DND-41 (cell line): Measurements from ENCODE around the gene USP7.

Experiments used
- ATAC-seq: fragments of 200-7000 bp; cut with Tn5 transposase; 3 replicates; pipeline ENCODE4 v1.9.1; 2021; ENCODE audit warnings: low read depth; ENCODE audit not compliant: insufficient read depth
- DNase-seq: peaks from one replicate; pipeline ENCODE4 v3.0.0-alpha.2; 2020
- H2AFZ ChIP-seq: 2 replicates; pipeline ENCODE4 v1.6.0; 2012; ENCODE audit warnings: low read depth, low read length
- H3K27ac ChIP-seq: 2 replicates; pipeline ENCODE4 v1.5.1; 2012; ENCODE audit warnings: low read length, inconsistent platforms
- H3K27me3 ChIP-seq: fragments of 200-600 bp; sonication (generic); 2 replicates; pipeline ENCODE4 v1.6.0; 2012; ENCODE audit warnings: low read length, mild to moderate bottlenecking, inconsistent platforms; ENCODE audit not compliant: insufficient read depth, poor library complexity
- H3K36me3 ChIP-seq: 2 replicates; pipeline ENCODE4 v1.5.1; 2012; ENCODE audit warnings: low read length, inconsistent platforms; ENCODE audit not compliant: insufficient read depth
- H3K4me1 ChIP-seq: 2 replicates; pipeline ENCODE4 v1.5.1; 2012; ENCODE audit warnings: mild to moderate bottlenecking, low read length; ENCODE audit not compliant: insufficient read depth
- H3K4me2 ChIP-seq: 2 replicates; pipeline ENCODE4 v1.6.0; 2012; ENCODE audit warnings: mild to moderate bottlenecking, moderate library complexity, low read length, inconsistent platforms; ENCODE audit not compliant: insufficient read depth
- H3K4me3 ChIP-seq, 2 experiments: fragments of 200-600 bp in 1 of 2; shearing (Covaris generic) in 1 of 2; 2 replicates each; pipeline ENCODE4 v1.5.1; 2012 to 2016; ENCODE audit warnings: inconsistent platforms in 2 of 2, low read length in 2 of 2, mild to moderate bottlenecking in 2 of 2, low read depth in 1 of 2, moderate library complexity in 1 of 2
- H3K79me2 ChIP-seq: 2 replicates; pipeline ENCODE4 v1.6.0; 2012; ENCODE audit warnings: low read length, inconsistent platforms; ENCODE audit not compliant: insufficient read depth
- H3K9ac ChIP-seq: 2 replicates; pipeline ENCODE4 v1.6.0; 2012; ENCODE audit warnings: low read depth, mild to moderate bottlenecking, inconsistent platforms, low read length, moderate library complexity
- H3K9me3 ChIP-seq: 2 replicates; pipeline ENCODE4 v1.5.1; 2012; ENCODE audit warnings: low read length, moderate library complexity, mild to moderate bottlenecking, inconsistent platforms; ENCODE audit not compliant: insufficient read depth, severe bottlenecking
- H4K20me1 ChIP-seq: 2 replicates; pipeline ENCODE4 v1.6.0; 2012; ENCODE audit warnings: low read length; ENCODE audit not compliant: insufficient read depth
- CTCF ChIP-seq: IDR thresholded peaks from 2 replicates; pipeline ENCODE4 v1.5.1; 2012; ENCODE audit warnings: borderline replicate concordance, low read length, moderate library complexity, mild to moderate bottlenecking; ENCODE audit not compliant: poor library complexity, severe bottlenecking; ENCODE audit errors: extremely low read depth
- EZH2 ChIP-seq: IDR thresholded peaks from 3 replicates; pipeline ENCODE4 v1.6.1; 2012; ENCODE audit warnings: borderline replicate concordance, low read depth, mild to moderate bottlenecking, moderate library complexity, low read length, inconsistent platforms; ENCODE audit not compliant: severe bottlenecking

USP7 gene

GRCh38 chr16:8967132-8967821, 3.6 kb upstream of the USP7 start:
- Histone ChIP-seq H2AFZ (no peak overlapping the region), H3K36me3 (peaks cover 6% of the 10 kb centered on the region; the same call in 1 of the 2 replicates), H3K27ac (no peak overlapping the region), H3K4me1 (peaks cover 11% of the 10 kb centered on the region), H4K20me1 (peaks cover 8% of the 10 kb centered on the region), H3K27me3 (no peaks in the 10 kb centered on the region), H3K9me3 (no peaks in the 10 kb centered on the region), H3K79me2 (peaks cover 18% of the 10 kb centered on the region), H3K4me3 (no peak overlapping the region), H3K9ac (no peak overlapping the region), H3K4me2 (no peak overlapping the region)
- DNase-seq (no peak), ATAC-seq (no peak)
- no peak for TF ChIP-seq CTCF
- TF ChIP-seq EZH2, result no peak

DNA sequence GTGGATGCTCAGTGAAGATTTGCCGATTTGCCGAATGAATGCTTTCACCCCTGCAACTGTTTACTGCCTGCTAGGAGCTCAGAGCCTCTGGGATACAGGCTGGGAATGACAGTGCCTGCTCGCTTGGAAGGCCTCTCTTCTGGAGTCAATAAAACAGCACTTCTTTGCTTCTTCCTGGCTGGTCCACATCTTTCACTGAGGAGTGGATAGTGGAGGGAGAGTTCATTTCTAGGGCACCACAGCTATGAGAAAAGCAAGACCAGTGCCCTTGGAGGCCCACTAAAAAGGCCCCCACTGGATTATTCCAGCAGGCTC, 3.1 kb upstream of the USP7 start:
- Histone ChIP-seq H3K79me2 (peaks cover 23% of the 10 kb centered on the region), H3K4me1 (peaks cover 16% of the 10 kb centered on the region), H3K9me3 (no peaks in the 10 kb centered on the region), H3K27ac (no peak overlapping the region), H4K20me1 (peaks cover 13% of the 10 kb centered on the region), H2AFZ (no peak overlapping the region), H3K4me3 (no peak overlapping the region), H3K27me3 (no peaks in the 10 kb centered on the region), H3K36me3 (peaks cover 10% of the 10 kb centered on the region; the same call in 1 of the 2 replicates), H3K4me2 (no peak overlapping the region), H3K9ac (no peak overlapping the region)
- ATAC-seq (no peak), DNase-seq (no peak)
- TF ChIP-seq CTCF (no peak), EZH2 (no peak)

DNA sequence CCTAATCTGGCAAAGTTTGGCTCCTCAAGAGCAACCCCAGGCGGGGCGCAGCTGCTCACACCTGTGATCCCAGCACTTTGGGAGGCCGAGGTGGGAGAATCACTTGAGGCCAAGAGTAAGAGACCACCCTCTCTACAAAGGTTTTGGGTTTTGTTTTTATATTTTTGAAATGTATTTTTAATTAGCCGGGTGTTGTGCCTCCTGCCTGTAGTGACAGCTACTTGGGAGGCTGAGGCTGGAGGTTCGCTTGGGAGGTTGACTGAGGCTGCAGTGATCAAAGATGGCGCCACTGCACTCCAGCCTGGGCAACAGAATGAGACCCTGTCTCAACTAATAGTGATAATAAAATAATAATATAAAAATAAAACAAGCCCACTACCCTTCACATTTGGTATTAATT, 756 bp upstream of the USP7 start:
- peaks cover 36% of the 10 kb centered on the region for H4K20me1 ChIP-seq
- H3K9me3 ChIP-seq, result no peaks in the 10 kb centered on the region
- H3K4me2 ChIP-seq, result peak overlapping the region; percentile 93
- DNase-seq (no peak), ATAC-seq (no peak; the same call in 2 of the 3 replicates)
- H3K27me3 ChIP-seq, result no peaks in the 10 kb centered on the region
- peak overlapping the region; percentile 57 for H3K27ac ChIP-seq
- peaks cover 10% of the 10 kb centered on the region; the same call in 1 of the 2 replicates for H3K36me3 ChIP-seq
- H2AFZ ChIP-seq, result peak overlapping the region; percentile 76
- H3K4me3 ChIP-seq, result peak overlapping the region; percentile 35 to 74; a peak in 3 of 4 replicates
- peak overlapping the region; percentile 68 for H3K9ac ChIP-seq
- peaks cover 39% of the 10 kb centered on the region for H3K4me1 ChIP-seq
- TF ChIP-seq EZH2 (no peak), CTCF (no peak)
- peaks cover 46% of the 10 kb centered on the region for H3K79me2 ChIP-seq
